Astrocyte (in vitro differentiated cells and primary cell): Measurements from ENCODE around the gene BICRAL.

ENCODE experiments used
- CTCF ChIP-seq: IDR thresholded peaks from 2 replicates; pipeline ENCODE4 v1.5.1; 2011; ENCODE audit warnings: low read depth, mild to moderate bottlenecking, inconsistent platforms, low read length, moderate library complexity; ENCODE audit not compliant: insufficient read depth
- EZH2 ChIP-seq: IDR thresholded peaks from 2 replicates; pipeline ENCODE4 v1.6.1; 2012; ENCODE audit warnings: mild to moderate bottlenecking, low read length, inconsistent platforms; ENCODE audit not compliant: insufficient read depth

DNA sequence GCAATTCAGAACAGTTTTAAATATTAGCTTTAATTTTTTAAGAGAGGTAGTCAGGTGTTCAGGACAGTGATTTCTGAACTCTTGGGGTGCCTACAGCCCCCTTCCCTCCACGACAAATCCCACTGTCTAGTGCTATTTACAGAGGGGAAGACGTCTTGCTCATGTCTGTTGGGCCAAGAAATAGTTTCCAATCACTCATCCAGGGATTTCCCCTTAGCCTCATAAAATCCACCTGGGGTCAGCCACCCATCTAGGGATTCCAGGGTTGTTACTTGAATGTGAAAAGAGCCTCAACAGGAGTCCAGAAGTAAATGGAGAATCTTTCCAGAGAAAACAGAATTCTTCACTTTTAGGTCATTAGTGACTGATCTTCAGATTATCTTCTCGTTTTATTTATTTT lies 37.0 kb downstream of the BICRAL start:
- TF ChIP-seq CTCF = no peak
- TF ChIP-seq EZH2 = no peak
